ENCODE measurements around the gene METTL13.

METTL13 gene

DNA sequence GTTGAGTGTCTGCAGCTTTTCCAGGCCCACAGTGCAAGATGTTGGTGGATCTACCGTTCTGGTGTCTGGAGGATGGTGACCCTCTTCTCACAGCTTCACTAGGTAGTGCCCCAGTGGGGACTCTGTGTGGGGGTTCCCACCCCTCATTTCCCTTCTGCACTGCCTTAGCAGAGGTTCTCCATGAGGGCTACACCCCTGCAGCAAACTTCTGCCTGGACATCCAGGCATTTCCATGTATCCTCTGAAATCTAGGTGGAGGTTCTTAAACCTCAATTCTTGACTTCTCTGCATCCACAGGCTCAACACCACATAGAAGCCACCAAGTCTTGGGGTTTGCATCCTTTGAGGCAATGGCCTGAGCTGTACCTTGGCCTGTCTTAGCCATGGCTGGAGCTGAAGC lies 45.5 kb downstream of the METTL13 start:
- TF ChIP-seq TAF1 (IDR thresholded peaks at IDR 0.05; ENCODE audit: borderline replicate concordance, insufficient read depth, low read length): no peak
- TF ChIP-seq POLR2AphosphoS5 (IDR thresholded peaks at IDR 0.05; ENCODE audit: low read depth, low read length): no peak
- TF ChIP-seq, protein P1, sequence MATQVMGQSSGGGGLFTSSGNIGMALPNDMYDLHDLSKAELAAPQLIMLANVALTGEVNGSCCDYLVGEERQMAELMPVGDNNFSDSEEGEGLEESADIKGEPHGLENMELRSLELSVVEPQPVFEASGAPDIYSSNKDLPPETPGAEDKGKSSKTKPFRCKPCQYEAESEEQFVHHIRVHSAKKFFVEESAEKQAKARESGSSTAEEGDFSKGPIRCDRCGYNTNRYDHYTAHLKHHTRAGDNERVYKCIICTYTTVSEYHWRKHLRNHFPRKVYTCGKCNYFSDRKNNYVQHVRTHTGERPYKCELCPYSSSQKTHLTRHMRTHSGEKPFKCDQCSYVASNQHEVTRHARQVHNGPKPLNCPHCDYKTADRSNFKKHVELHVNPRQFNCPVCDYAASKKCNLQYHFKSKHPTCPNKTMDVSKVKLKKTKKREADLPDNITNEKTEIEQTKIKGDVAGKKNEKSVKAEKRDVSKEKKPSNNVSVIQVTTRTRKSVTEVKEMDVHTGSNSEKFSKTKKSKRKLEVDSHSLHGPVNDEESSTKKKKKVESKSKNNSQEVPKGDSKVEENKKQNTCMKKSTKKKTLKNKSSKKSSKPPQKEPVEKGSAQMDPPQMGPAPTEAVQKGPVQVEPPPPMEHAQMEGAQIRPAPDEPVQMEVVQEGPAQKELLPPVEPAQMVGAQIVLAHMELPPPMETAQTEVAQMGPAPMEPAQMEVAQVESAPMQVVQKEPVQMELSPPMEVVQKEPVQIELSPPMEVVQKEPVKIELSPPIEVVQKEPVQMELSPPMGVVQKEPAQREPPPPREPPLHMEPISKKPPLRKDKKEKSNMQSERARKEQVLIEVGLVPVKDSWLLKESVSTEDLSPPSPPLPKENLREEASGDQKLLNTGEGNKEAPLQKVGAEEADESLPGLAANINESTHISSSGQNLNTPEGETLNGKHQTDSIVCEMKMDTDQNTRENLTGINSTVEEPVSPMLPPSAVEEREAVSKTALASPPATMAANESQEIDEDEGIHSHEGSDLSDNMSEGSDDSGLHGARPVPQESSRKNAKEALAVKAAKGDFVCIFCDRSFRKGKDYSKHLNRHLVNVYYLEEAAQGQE (IDR thresholded peaks at IDR 0.05; ENCODE audit: insufficient read depth in 1 of 2, low read depth in 2 of 2, low read length in 2 of 2): no peak
- TF ChIP-seq FOXP2 (optimal IDR thresholded peaks at IDR 0.05; ENCODE audit: borderline replicate concordance, extremely low read depth, extremely low read length, insufficient read depth): no peak
- TF ChIP-seq SIN3A (IDR thresholded peaks at IDR 0.05; ENCODE audit: borderline replicate concordance, insufficient read depth, low read length): no peak

DNA sequence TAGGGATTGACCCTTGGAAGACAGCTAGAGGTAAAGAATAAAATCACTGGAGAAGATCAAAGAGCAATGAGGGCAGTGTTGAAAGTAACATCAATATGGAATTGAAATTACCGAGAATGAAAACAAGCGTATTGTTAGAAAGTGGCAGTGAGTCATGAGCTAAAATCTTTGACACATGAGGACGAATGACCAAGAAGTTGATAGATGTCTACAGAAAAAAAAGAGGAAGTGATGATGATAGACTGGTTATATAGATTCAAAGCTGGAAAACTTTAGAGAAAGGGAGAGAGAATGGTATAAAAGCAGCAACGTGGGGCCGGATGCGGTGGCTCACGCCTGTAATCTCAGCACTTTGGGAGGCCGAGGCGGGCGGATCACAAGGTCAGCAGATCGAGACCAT lies 47.3 kb downstream of the METTL13 start:
- no peak for TF ChIP-seq SIN3A (IDR thresholded peaks at IDR 0.05; ENCODE audit: borderline replicate concordance, insufficient read depth, low read length)
- TF ChIP-seq, protein P1 (IDR thresholded peaks at IDR 0.05; ENCODE audit: insufficient read depth in 1 of 2, low read depth in 2 of 2, low read length in 2 of 2): no peak
- no peak for TF ChIP-seq POLR2AphosphoS5 (IDR thresholded peaks at IDR 0.05; ENCODE audit: low read depth, low read length)
- no peak for TF ChIP-seq FOXP2 (optimal IDR thresholded peaks at IDR 0.05; ENCODE audit: borderline replicate concordance, extremely low read depth, extremely low read length, insufficient read depth)
- no peak for TF ChIP-seq TAF1 (IDR thresholded peaks at IDR 0.05; ENCODE audit: borderline replicate concordance, insufficient read depth, low read length)

DNA sequence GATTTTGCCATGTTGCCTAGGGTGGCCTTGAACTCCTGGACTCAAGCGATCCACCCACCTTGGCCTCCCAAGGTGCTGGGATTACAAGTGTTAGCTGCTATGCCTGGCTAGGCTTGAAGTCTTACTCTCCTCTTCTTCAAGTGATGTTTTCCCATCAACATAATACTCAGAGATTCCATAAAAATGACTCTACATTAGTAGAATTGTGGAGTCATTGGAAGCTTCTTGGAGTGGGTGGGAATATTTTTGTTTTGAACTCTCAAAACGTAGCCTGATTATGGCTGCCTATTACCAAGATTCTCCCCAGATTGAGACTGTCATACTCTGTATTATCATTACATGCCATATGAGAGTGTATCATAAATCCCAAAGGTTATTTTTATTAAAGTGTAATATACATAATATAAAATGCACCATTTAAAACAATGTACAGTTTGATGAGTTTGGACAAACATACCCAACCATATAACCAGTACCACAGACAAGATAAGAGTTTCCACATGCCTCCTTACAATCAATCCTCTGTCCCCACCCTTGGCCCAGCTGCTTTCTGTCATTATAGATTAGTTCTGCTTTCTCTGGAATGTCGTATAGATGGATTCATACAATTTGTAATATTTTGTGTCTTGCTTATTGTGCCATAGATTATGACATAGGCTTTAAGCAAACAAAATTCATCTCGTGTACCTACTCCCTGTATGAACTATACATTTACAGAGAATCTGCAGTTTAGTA lies 51.8 kb downstream of the METTL13 start:
- no peak for TF ChIP-seq SIN3A (IDR thresholded peaks at IDR 0.05; ENCODE audit: borderline replicate concordance, insufficient read depth, low read length)
- no peak for TF ChIP-seq POLR2AphosphoS5 (IDR thresholded peaks at IDR 0.05; ENCODE audit: low read depth, low read length)
- TF ChIP-seq FOXP2 (optimal IDR thresholded peaks at IDR 0.05; ENCODE audit: borderline replicate concordance, extremely low read depth, extremely low read length, insufficient read depth): no peak
- TF ChIP-seq TAF1 (IDR thresholded peaks at IDR 0.05; ENCODE audit: borderline replicate concordance, insufficient read depth, low read length): no peak
- TF ChIP-seq, protein P1 (IDR thresholded peaks at IDR 0.05; ENCODE audit: insufficient read depth in 1 of 2, low read depth in 2 of 2, low read length in 2 of 2): no peak

DNA sequence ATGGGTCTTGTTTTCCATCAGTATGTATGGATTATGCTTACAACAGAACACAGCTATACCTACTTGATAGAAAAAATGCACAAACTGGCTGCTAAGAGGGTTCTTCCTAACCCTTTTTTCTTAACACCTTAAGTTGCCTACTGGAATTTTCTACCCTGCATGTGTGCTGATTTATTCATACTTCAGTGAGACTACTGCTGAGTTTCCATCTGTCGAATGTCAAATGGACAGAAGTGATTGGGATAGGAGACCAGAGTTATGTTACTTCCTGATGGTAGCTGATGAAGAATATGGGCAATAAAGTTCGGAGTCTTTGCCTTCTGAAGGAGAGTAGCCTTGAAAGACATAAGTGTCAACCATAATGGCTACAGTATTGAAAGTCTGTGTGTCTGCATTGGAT lies 53.4 kb downstream of the METTL13 start:
- TF ChIP-seq TAF1 (IDR thresholded peaks at IDR 0.05; ENCODE audit: borderline replicate concordance, insufficient read depth, low read length) (no peak), POLR2AphosphoS5 (IDR thresholded peaks at IDR 0.05; ENCODE audit: low read depth, low read length) (no peak), FOXP2 (optimal IDR thresholded peaks at IDR 0.05; ENCODE audit: borderline replicate concordance, extremely low read depth, extremely low read length, insufficient read depth) (no peak), SIN3A (IDR thresholded peaks at IDR 0.05; ENCODE audit: borderline replicate concordance, insufficient read depth, low read length) (no peak)
- TF ChIP-seq, protein P1 (IDR thresholded peaks at IDR 0.05; ENCODE audit: insufficient read depth in 1 of 2, low read depth in 2 of 2, low read length in 2 of 2): no peak
